Measurements from ENCODE around the gene EXOC3. TPM values are rescaled to one million over a fixed set of nuclear protein-coding genes. Genes with fewer than 3 reads are reported as not detected.
"Not testable (repeated sequence)": the region's sequence is repeated elsewhere in the genome, so short reads cannot be mapped to it uniquely, and the experiment has no call there.

The EXOC3 gene
- total RNA-seq, 2 experiments from 2014 or later: 41.6 to 44.4 TPM

- ChIA-PET CTCF (no interaction called here), POLR2A (no interaction called here)
Measured at GRCh38 chr5:477871-478270, 34.9 kb downstream of the EXOC3 start.

- POLR2A ChIA-PET: no interaction called here
- CTCF ChIA-PET: no interaction called here
Measured at GRCh38 chr5:478369-478981, 35.5 kb downstream of the EXOC3 start.

GRCh38 chr5:478982-479535, 36.1 kb downstream of the EXOC3 start:
- CTCF ChIA-PET: no interaction called here
- POLR2A ChIA-PET: no interaction called here

GRCh38 chr5:479566-480319, 36.8 kb downstream of the EXOC3 start:
- ChIA-PET CTCF (no interaction called here), POLR2A (no interaction called here)

- ChIA-PET CTCF (no interaction called here), POLR2A (no interaction called here)
Measured at GRCh38 chr5:481347-481746, 38.4 kb downstream of the EXOC3 start.

- POLR2A ChIA-PET: no interaction called here
- CTCF ChIA-PET: no interaction called here
Measured at GRCh38 chr5:482021-482420, 39.0 kb downstream of the EXOC3 start.

- POLR2A ChIA-PET: no interaction called here
Measured at GRCh38 chr5:482506-482905, 39.5 kb downstream of the EXOC3 start.

GRCh38 chr5:483011-483410, 40.0 kb downstream of the EXOC3 start:
- CTCF ChIA-PET: no interaction called here
- POLR2A ChIA-PET: no interaction called here

More at GRCh38 chr5:482506-482905, 39.5 kb downstream of the EXOC3 start:
- CTCF ChIA-PET: no interaction called here

- ChIA-PET POLR2A (no interaction called here), CTCF (no interaction called here)
Measured at GRCh38 chr5:483434-484140, 40.6 kb downstream of the EXOC3 start.

- ChIA-PET POLR2A (interaction anchor here (1.2 kb wide), 1 partner anchor 13 kb away, joined by 3 read pairs; no protein-coding TSS in a partner anchor), CTCF (no interaction called here)
Measured at GRCh38 chr5:484556-484955, 41.6 kb downstream of the EXOC3 start.

- ChIA-PET POLR2A (interaction anchor here (1.2 kb wide), 1 partner anchor 14 kb away, joined by 3 read pairs; no protein-coding TSS in a partner anchor), CTCF (no interaction called here)
Measured at GRCh38 chr5:485113-485945, 42.4 kb downstream of the EXOC3 start.

GRCh38 chr5:485946-486491, 43.0 kb downstream of the EXOC3 start:
- POLR2A ChIA-PET: interaction anchor here (1.2 kb wide), 1 partner anchor 14 kb away, joined by 3 read pairs; no protein-coding TSS in a partner anchor
- CTCF ChIA-PET: no interaction called here

GRCh38 chr5:486597-486996, 43.6 kb downstream of the EXOC3 start:
- CTCF ChIA-PET, POLR2A ChIA-PET: not testable (repeated sequence)

GRCh38 chr5:488241-488640, 45.3 kb downstream of the EXOC3 start:
- ChIA-PET POLR2A (no interaction called here), CTCF (no interaction called here)

- POLR2A ChIA-PET: no interaction called here
Measured at GRCh38 chr5:488744-489688, 46.0 kb downstream of the EXOC3 start.

GRCh38 chr5:489689-490080, 46.7 kb downstream of the EXOC3 start:
- ChIA-PET CTCF (no interaction called here), POLR2A (no interaction called here)

More at GRCh38 chr5:488744-489688, 46.0 kb downstream of the EXOC3 start:
- CTCF ChIA-PET: no interaction called here

GRCh38 chr5:490116-491106, 47.4 kb downstream of the EXOC3 start:
- CTCF ChIA-PET: no interaction called here
- POLR2A ChIA-PET: no interaction called here
